Liver (tissue), 9 donors: ENCODE measurements around the gene PCSK6. TPM values are rescaled to one million over a fixed set of nuclear protein-coding genes. Genes with fewer than 3 reads are reported as not detected.

Experiments used
- DNase-seq: peaks from one replicate; pipeline ENCODE4 v3.0.0-alpha.2; 2017; ENCODE audit warnings: low spot score
- H3K27ac ChIP-seq, 2 donors: one replicate each; pipeline ENCODE4 v1.7.0; 2013; ENCODE audit warnings: inconsistent platforms in 2 of 2, low read length in 2 of 2, control low read depth in 1 of 2, low read depth in 1 of 2, mild to moderate bottlenecking in 1 of 2
- H3K27me3 ChIP-seq, 4 donors: one replicate each; pipeline versions ENCODE4 v1.6.1 to v1.7.0; 2013; ENCODE audit warnings: low read length in 3 of 4, inconsistent platforms in 1 of 4, mild to moderate bottlenecking in 1 of 4, moderate library complexity in 1 of 4; ENCODE audit not compliant: control insufficient read depth in 4 of 4, insufficient read depth in 4 of 4
- H3K36me3 ChIP-seq, 4 donors: one replicate each; pipeline versions ENCODE4 v1.6.1 to v1.7.0; 2013; ENCODE audit warnings: low read length in 3 of 4, mild to moderate bottlenecking in 3 of 4, low read depth in 1 of 4, moderate library complexity in 1 of 4; ENCODE audit not compliant: control insufficient read depth in 4 of 4, insufficient read depth in 3 of 4
- H3K4me1 ChIP-seq, 4 donors: one replicate each; pipeline versions ENCODE4 v1.6.1 to v1.7.0; 2013; ENCODE audit warnings: low read length in 3 of 4, mild to moderate bottlenecking in 3 of 4, moderate library complexity in 1 of 4; ENCODE audit not compliant: control insufficient read depth in 4 of 4, insufficient read depth in 4 of 4
- H3K4me3 ChIP-seq, 3 donors: one replicate each; pipeline versions ENCODE4 v1.6.1 to v1.7.0; 2013; ENCODE audit warnings: low read length in 3 of 3, control low read depth in 1 of 3, low read depth in 1 of 3, mild to moderate bottlenecking in 1 of 3
- H3K9ac ChIP-seq, 2 donors: one replicate each; pipeline ENCODE4 v1.7.0; 2013; ENCODE audit warnings: low read length in 2 of 2, mild to moderate bottlenecking in 2 of 2, moderate library complexity in 2 of 2, control low read depth in 1 of 2, low read depth in 1 of 2
- H3K9me3 ChIP-seq, 4 donors: one replicate each; pipeline versions ENCODE4 v1.6.1 to v1.7.0; 2013; ENCODE audit warnings: low read length in 3 of 4; ENCODE audit not compliant: control insufficient read depth in 4 of 4
- EGR1 ChIP-seq, 2 donors: IDR thresholded peaks; 2 replicates each; pipeline ENCODE4 v1.6.1; 2016 to 2018; ENCODE audit warnings: antibody characterized with exemption in 2 of 2, low read depth in 2 of 2
- FOXA1 ChIP-seq: IDR thresholded peaks from 2 replicates; pipeline ENCODE4 v1.6.1; 2016; ENCODE audit warnings: antibody characterized with exemption
- FOXA2 ChIP-seq: IDR thresholded peaks from 2 replicates; pipeline ENCODE4 v1.6.1; 2016; ENCODE audit warnings: antibody characterized with exemption
- GABPA ChIP-seq, 2 donors: IDR thresholded peaks in 1 of 2; conservative IDR thresholded peaks in 1 of 2; 2 replicates each; pipeline ENCODE4 v1.6.1; 2016; ENCODE audit warnings: antibody characterized with exemption in 2 of 2, mild to moderate bottlenecking in 1 of 2, moderate library complexity in 1 of 2
- HNF4A ChIP-seq, 2 donors: conservative IDR thresholded peaks; 2 replicates each; pipeline ENCODE4 v1.6.1; 2016; ENCODE audit warnings: antibody characterized with exemption in 2 of 2, mild to moderate bottlenecking in 2 of 2
- HNF4G ChIP-seq: IDR thresholded peaks from 2 replicates; pipeline ENCODE4 v1.6.1; 2016; ENCODE audit warnings: antibody characterized with exemption
- JUND ChIP-seq, 2 donors: IDR thresholded peaks; 2 replicates each; pipeline ENCODE4 v1.6.1; 2016; ENCODE audit warnings: antibody characterized with exemption in 2 of 2
- RAD21 ChIP-seq, 2 donors: IDR thresholded peaks; 2 replicates each; pipeline ENCODE4 v1.6.1; 2016; ENCODE audit warnings: antibody characterized with exemption in 2 of 2, mild to moderate bottlenecking in 2 of 2
- RXRA ChIP-seq, 2 donors: IDR thresholded peaks; 2 replicates each; pipeline ENCODE4 v1.6.1; 2017 to 2018; ENCODE audit warnings: antibody characterized with exemption in 2 of 2, mild to moderate bottlenecking in 1 of 2
- YY1 ChIP-seq: IDR thresholded peaks from 2 replicates; pipeline ENCODE4 v1.6.1; 2016; ENCODE audit warnings: antibody characterized with exemption, mild to moderate bottlenecking
- WGBS: extraction: QIAGEN DNeasy Blood & Tissue Kit; methylation state at CpG from one replicate; pipeline ENCODE4 v1.1.7; 2013; 5-methylcytosine and 5-hydroxymethylcytosine counted together
- polyA plus RNA-seq, 2 donors: library from polyadenylated mRNA; stranded (reverse) in 1 of 2; unstranded in 1 of 2; fragments of 200-250 nt in 1 of 2; fragments of >200 nt in 1 of 2; fragmentation: Nextera tagmentation in 1 of 2; extraction: Ambion mirVana in 1 of 2; gene quantifications; one replicate each; pipeline versions ENCODE4 v1.2.1 to v1.2.3, GENCODE V29; 2013 to 2015
- total RNA-seq, 2 donors: library from RNA; depleted of rRNA; stranded (reverse); fragments of >200 nt; gene quantifications; one replicate each; pipeline ENCODE4 v1.2.3, GENCODE V29; 2014
- TF ChIP-seq, protein P1 (sequence below): IDR thresholded peaks from 2 replicates; pipeline ENCODE4 v1.6.1; 2016; ENCODE audit warnings: antibody characterized with exemption
- TF ChIP-seq, protein P2 (sequence below): fragments of 150-350 bp; IDR thresholded peaks from 2 replicates; pipeline ENCODE4 v1.5.1; 2017; ENCODE audit warnings: improper control_type of control experiment, low read depth, low read length; ENCODE audit not compliant: missing input control
- TF ChIP-seq, protein P3 (sequence below): IDR thresholded peaks from 2 replicates; pipeline ENCODE4 v1.6.1; 2016; ENCODE audit warnings: antibody characterized with exemption, mild to moderate bottlenecking
- TF ChIP-seq, protein P4 (sequence below): IDR thresholded peaks from 2 replicates; pipeline ENCODE4 v1.6.1; 2016; ENCODE audit warnings: antibody characterized with exemption
- donor health status: healthy.
- donor health status: healthy.
- donor health status: healthy.
- donor health status: healthy.
- donor health status: healthy.

PCSK6 gene
- total and polyA plus RNA-seq, 4 donors = 94.8 to 398 (median 168) TPM

DNA sequence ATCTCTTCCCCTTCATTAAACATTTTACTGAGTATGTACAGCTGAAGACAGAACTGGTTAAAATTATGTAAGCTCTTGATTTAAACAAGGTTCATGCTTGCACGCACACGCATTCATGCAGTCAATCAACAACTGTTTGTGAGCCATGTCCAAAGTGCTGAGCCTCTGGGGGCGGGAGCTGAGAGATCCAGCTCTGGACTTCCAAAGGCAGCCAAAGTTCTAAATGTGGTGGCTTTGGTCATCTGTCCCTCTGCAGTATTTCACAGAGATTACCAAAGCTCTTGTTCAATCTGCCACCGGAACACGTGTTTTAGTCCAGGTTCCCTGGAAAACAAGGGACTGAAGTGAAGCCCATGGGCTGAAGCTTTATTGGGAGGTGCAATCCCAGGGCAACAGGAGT is 142.1 kb downstream of the PCSK6 start (continued):
- TF ChIP-seq, protein P1, sequence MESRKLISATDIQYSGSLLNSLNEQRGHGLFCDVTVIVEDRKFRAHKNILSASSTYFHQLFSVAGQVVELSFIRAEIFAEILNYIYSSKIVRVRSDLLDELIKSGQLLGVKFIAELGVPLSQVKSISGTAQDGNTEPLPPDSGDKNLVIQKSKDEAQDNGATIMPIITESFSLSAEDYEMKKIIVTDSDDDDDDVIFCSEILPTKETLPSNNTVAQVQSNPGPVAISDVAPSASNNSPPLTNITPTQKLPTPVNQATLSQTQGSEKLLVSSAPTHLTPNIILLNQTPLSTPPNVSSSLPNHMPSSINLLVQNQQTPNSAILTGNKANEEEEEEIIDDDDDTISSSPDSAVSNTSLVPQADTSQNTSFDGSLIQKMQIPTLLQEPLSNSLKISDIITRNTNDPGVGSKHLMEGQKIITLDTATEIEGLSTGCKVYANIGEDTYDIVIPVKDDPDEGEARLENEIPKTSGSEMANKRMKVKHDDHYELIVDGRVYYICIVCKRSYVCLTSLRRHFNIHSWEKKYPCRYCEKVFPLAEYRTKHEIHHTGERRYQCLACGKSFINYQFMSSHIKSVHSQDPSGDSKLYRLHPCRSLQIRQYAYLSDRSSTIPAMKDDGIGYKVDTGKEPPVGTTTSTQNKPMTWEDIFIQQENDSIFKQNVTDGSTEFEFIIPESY = no peak
- TF ChIP-seq, protein P2, sequence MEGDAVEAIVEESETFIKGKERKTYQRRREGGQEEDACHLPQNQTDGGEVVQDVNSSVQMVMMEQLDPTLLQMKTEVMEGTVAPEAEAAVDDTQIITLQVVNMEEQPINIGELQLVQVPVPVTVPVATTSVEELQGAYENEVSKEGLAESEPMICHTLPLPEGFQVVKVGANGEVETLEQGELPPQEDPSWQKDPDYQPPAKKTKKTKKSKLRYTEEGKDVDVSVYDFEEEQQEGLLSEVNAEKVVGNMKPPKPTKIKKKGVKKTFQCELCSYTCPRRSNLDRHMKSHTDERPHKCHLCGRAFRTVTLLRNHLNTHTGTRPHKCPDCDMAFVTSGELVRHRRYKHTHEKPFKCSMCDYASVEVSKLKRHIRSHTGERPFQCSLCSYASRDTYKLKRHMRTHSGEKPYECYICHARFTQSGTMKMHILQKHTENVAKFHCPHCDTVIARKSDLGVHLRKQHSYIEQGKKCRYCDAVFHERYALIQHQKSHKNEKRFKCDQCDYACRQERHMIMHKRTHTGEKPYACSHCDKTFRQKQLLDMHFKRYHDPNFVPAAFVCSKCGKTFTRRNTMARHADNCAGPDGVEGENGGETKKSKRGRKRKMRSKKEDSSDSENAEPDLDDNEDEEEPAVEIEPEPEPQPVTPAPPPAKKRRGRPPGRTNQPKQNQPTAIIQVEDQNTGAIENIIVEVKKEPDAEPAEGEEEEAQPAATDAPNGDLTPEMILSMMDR = no peak
- no peak for TF ChIP-seq FOXA2
- no peak for TF ChIP-seq FOXA1
- TF ChIP-seq HNF4A (conservative IDR thresholded peaks at IDR 0.05) = no peak
- no peak for TF ChIP-seq RXRA (IDR thresholded peaks at IDR 0.05)
- no peak for TF ChIP-seq GABPA (IDR thresholded peaks at IDR 0.05 in 1 of 2, conservative IDR thresholded peaks at IDR 0.05 in 1 of 2)
- TF ChIP-seq YY1 = no peak

DNA sequence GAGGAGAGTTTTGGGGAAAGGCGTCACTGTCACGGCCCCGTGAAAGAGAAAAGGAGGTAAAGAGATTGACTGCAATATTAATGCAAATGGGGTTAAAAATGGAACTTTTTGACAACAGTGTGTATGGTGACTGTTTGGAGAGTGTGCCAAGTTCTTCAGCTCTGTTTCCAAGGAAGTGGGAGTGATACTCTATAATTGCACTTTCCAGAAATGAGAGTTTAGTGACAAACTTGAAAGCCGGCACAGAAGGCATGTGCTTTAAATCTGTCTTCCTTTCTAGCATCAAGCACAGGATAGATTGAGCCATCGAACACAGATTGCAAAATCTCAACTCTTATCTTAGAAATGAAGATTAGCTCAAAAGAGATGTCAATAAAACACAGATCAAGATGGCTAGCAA is 142.6 kb downstream of the PCSK6 start:
- H3K9me3 ChIP-seq = no peaks in the 10 kb centered on the region
- no peak overlapping the region for H3K9ac ChIP-seq
- H3K27me3 ChIP-seq = no peaks in the 10 kb centered on the region
- H3K4me1 ChIP-seq = no peaks in the 10 kb centered on the region
- WGBS = 64% methylated on average over 5 of the region's 5 CpGs
- peak in 1 of 2 donors; percentile 7 for TF ChIP-seq HNF4A (conservative IDR thresholded peaks at IDR 0.05)
- TF ChIP-seq, protein P3, sequence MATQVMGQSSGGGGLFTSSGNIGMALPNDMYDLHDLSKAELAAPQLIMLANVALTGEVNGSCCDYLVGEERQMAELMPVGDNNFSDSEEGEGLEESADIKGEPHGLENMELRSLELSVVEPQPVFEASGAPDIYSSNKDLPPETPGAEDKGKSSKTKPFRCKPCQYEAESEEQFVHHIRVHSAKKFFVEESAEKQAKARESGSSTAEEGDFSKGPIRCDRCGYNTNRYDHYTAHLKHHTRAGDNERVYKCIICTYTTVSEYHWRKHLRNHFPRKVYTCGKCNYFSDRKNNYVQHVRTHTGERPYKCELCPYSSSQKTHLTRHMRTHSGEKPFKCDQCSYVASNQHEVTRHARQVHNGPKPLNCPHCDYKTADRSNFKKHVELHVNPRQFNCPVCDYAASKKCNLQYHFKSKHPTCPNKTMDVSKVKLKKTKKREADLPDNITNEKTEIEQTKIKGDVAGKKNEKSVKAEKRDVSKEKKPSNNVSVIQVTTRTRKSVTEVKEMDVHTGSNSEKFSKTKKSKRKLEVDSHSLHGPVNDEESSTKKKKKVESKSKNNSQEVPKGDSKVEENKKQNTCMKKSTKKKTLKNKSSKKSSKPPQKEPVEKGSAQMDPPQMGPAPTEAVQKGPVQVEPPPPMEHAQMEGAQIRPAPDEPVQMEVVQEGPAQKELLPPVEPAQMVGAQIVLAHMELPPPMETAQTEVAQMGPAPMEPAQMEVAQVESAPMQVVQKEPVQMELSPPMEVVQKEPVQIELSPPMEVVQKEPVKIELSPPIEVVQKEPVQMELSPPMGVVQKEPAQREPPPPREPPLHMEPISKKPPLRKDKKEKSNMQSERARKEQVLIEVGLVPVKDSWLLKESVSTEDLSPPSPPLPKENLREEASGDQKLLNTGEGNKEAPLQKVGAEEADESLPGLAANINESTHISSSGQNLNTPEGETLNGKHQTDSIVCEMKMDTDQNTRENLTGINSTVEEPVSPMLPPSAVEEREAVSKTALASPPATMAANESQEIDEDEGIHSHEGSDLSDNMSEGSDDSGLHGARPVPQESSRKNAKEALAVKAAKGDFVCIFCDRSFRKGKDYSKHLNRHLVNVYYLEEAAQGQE = no peak
- H3K27ac ChIP-seq = no peak overlapping the region
- DNase-seq = no peak
- H3K4me3 ChIP-seq = no peak overlapping the region
- peaks cover 1 to 21% (median 11%) of the 10 kb centered on the region in 4 donors for H3K36me3 ChIP-seq

DNA sequence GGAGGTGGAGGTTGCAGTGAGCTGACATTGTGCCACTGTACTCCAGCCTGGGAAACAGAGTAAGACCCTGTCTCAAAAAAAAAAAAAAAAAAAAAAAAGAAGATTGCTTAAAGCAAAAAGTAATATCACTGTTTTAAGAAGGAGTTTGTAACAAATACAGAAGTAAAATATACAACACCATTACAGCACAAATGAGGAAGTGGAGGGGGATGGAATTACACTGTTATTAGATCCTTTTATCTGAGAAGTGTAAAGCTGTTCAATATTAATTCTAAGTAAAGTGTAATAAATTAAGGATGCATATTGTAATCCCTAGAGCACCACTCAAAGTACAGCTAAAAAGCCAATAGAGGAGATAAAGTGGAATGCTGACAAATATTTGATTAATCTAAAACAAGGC is 147.5 kb downstream of the PCSK6 start:
- Histone ChIP-seq H3K9me3 (no peaks in the 10 kb centered on the region), H3K4me1 (no peaks in the 10 kb centered on the region), H3K4me3 (no peak overlapping the region), H3K36me3 (peaks cover 1 to 17% (median 9%) of the 10 kb centered on the region in 4 donors), H3K27me3 (no peaks in the 10 kb centered on the region), H3K27ac (no peak overlapping the region), H3K9ac (no peak overlapping the region)
- TF ChIP-seq EGR1 (IDR thresholded peaks at IDR 0.05; ENCODE audit: low read depth in 2 of 2) (no peak), HNF4G (no peak), RAD21 (IDR thresholded peaks at IDR 0.05) (no peak), GABPA (IDR thresholded peaks at IDR 0.05 in 1 of 2, conservative IDR thresholded peaks at IDR 0.05 in 1 of 2) (no peak), JUND (IDR thresholded peaks at IDR 0.05) (no peak), FOXA1 (no peak)
- TF ChIP-seq, protein P3 = no peak
- TF ChIP-seq, protein P4, sequence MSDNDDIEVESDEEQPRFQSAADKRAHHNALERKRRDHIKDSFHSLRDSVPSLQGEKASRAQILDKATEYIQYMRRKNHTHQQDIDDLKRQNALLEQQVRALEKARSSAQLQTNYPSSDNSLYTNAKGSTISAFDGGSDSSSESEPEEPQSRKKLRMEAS = no peak
- no peak for DNase-seq
